Stimulated activated CD8-positive, alpha-beta memory T cell treated with anti-CD3 and anti-CD28 coated beads, Interleukin-7, amount 100 ng/mL, for 24 hours (primary cell): ENCODE results near the gene LCTL.
"Not testable (repeated sequence)": the region's sequence is repeated elsewhere in the genome, so short reads cannot be mapped to it uniquely, and the experiment has no call there.

Experiments
- DNase-seq: peaks from one replicate; pipeline ENCODE4 v3.0.0-alpha.2; 2020; ENCODE audit warnings: low read depth

The LCTL gene

GRCh38 chr15:66591322-66591862 lies 25.6 kb upstream of the LCTL start:
- DNase-seq = no peak

- no peak for DNase-seq
These were observed 24.6 kb upstream of the LCTL start for GRCh38 chr15:66590435-66590834.

GRCh38 chr15:66589429-66589828 lies 23.6 kb upstream of the LCTL start:
- DNase-seq = not testable (repeated sequence)

- DNase-seq = no peak
These were observed 23.2 kb upstream of the LCTL start for GRCh38 chr15:66588971-66589370.

DNA sequence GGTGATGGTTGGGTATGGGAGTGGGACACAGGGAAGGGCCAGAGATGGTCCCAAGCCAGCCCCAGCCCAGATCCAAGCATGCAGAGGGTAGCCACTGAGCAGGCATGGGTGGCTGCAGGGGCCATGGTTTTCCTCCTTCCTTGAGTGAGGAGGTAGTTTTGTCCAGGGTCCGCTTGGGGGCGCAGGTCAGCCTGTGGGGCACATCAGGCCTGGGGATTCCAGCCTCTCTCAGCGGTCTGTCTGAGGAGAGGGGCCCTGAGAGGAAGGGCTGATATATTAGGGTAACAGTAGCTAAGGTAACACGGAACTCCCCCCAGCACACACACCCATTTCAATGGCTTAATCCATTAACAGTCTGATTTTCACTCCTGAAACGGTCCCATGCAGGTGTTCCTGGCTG lies 22.7 kb upstream of the LCTL start:
- DNase-seq = no peak

- DNase-seq = no peak
These were observed 22.0 kb upstream of the LCTL start for GRCh38 chr15:66587749-66588148.

DNA sequence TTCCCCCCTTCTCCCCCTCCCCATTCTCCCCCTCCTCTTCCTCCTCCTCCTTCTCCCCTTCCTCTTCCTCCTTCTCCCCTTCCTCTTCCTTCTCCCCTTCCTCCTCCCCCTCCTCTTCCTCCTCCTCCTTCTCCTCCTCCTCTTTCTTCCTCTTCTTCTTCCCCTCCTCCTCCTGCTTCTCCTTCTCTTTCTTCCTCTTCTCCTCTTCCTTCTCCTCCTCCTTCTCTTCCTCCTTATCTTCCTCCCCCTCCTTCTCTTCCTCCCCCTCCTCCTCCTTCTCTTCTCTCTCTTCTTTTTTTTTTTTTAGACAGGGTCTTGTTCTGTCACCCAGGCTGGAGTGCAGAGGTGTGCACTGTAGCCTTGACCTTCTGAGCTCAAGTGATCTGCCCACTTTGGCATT lies 21.2 kb upstream of the LCTL start:
- no peak for DNase-seq

- no peak for DNase-seq
These were observed 20.6 kb upstream of the LCTL start for GRCh38 chr15:66586155-66586976.

GRCh38 chr15:66581972-66582537 lies 16.3 kb upstream of the LCTL start:
- no peak for DNase-seq

DNA sequence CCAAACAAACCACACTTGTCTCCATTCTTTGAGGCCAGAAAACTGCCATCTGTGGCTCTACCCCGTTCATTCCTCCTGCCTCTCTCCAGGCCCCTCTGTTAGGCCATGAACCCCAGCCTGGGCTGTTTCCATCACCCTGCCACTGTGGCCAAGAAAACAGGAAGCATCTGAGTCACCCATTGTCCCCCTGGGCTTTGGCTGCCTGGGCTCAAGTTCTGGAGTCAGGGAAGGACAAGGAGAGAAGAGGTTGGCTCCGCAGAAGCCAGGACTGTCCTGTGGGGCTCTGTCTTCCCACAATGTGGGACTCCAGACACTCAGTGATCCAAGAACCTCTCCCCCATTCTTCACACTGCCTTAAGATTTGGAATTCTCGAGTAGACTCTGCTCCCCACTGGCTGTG lies 14.8 kb upstream of the LCTL start:
- DNase-seq = no peak

- no peak for DNase-seq
These were observed 12.6 kb upstream of the LCTL start for GRCh38 chr15:66578286-66578875.

GRCh38 chr15:66574596-66574950 lies 8.8 kb upstream of the LCTL start:
- DNase-seq = no peak

GRCh38 chr15:66573719-66574595 lies 8.2 kb upstream of the LCTL start:
- DNase-seq = no peak

DNA sequence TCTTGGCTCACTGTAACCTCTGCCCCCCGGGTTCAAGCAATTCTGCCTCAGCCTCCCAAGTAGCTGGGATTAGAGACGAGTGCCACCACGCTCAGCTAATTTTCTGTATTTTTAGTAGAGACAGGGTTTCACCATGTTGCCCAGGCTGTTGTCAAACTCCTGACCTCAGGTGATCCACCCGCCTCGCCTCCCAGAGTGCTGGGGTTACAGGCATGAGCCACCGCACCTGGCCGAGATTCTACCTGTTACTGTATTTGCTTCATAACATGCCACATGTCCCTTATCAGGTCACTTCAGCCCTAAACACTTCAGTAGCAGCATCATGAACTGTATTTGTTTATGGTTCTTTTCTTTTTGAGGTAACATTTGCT lies 7.5 kb upstream of the LCTL start:
- DNase-seq = no peak

DNA sequence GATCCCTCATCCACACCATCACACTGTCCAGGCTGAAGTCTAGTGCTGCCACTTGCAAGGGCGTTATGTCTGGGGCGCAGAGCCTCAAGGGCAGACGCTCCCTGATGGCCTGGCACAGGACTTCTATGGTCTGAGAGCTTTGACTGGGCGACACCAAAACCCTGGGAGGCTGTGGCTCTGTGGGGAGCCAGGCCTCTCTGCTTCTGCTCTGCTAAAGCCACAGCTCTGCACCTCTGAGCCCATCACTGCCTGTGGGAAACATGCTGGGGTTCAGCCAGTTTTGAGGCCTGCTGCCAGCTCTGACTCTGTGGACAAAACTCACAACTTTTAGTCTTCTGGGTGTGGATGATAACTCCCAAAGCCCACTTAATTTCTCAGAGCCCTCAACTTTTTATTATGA lies 6.3 kb upstream of the LCTL start:
- no peak for DNase-seq

DNA sequence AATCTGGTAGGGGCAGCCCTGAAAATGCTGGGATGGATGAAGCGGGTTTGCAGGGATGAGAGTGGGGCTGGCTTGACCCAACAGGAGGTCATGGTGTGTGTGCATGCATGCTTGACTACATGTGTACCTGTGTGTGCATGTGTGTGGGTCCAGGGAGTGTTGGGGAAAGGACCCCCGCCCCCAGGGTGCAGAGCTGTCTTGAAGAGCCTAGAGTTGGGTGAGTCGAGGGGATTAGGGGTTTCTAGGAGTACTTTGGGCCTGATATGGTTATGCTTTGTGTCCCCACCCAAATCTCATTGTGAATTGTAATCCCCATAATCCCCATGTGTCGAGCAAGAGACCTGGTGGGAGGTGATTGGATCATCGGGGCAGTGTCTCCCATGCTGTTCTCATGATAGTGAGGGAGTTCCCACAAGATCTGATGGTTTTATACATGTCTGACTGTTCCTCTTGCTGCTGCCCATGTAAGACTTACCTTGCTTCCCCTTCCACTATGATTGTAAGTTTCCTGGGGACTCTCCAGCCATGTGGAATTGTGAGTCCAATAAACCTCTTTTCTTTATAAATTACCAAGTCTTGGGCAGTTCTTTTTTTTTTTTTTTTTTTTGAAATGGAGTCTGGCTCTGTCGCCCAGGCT lies 5.2 kb upstream of the LCTL start:
- DNase-seq = no peak

- DNase-seq = no peak
These were observed 4.5 kb upstream of the LCTL start for GRCh38 chr15:66570327-66570726.

DNA sequence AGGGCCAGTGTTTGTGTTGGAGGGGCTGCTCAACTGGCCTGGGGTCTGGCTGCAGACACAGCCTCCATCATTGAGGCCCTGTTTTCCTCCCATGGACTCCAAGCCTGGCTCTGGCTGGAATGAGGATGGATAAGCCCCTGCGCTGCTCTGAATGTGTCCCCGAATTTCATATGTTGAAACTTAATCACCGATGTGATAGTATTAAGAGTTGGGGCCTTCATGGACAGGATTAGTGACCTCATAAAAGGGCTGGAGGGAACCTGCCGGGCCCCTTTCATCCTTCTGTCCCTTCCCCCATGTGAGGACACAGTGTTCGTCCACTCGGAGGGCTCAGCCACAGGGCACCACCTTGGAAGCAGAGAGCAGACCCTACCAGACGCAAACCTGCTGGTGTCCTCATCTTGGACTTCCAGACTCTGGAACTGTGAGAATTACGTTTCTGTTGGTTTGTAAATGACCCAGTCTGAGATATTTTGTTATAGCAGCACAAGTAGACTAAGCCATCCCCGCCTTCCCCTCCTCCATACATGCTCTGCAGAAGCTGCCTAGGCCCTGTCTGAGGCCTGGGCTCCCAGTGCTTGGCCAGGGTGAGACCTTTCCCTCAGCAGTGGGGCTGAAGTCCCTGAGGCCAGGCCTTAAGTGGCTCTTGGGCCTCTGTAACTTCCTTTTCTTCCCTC lies 3.8 kb upstream of the LCTL start:
- no peak for DNase-seq

GRCh38 chr15:66567897-66568296 lies 2.1 kb upstream of the LCTL start:
- DNase-seq = no peak

DNA sequence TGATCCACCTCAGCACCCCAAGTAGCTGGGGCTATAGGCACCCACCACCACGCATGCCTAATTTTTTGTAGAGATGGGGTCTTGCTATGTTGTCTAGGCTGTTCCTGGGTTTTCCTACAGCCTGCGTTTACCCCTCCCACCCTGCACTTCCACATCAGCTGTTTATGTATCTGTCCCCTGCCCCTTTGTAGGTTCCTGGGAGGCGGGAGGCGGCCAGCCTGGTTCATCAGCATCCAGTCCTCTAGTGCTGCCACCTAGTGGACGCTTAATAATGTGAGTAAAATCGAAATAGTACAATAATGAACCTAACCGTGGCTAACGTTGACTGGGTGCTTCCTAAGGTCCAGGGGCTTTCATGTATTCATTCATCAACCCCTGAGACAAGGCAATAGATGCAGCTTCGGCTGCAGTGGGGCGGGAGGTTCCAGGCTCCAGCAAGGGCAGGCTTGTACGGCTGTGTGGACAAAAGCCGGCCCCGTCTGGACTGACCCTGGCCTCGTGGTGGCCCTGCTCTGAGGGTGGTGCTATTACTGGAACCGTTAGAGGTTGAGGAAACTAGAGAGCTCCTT lies 1.2 kb upstream of the LCTL start:
- no peak for DNase-seq

GRCh38 chr15:66565141-66565641 lies 607 bp downstream of the LCTL start:
- no peak for DNase-seq
